GOT3 (cell line): ENCODE measurements around the gene TSPAN31.
"Not testable (repeated sequence)": the region's sequence is repeated elsewhere in the genome, so short reads cannot be mapped to it uniquely, and the experiment has no call there.

Source experiments
- DNase-seq: peaks from one replicate; lab custom pipeline; 2025; ENCODE audit warnings: mixed read lengths; lab: John Stamatoyannopoulos, UW

Gene TSPAN31

GRCh38 chr12:57766464-57767304 lies 21.8 kb downstream of the TSPAN31 start, which contains the start of gene CYP27B1:
Gene CYP27B1, minus strand, starts transcription at chr12:57767078. Its CDS starts 37 bp downstream, at chr12:57767041.
- DNase-seq = peak; percentile 98

- DNase-seq = no peak
Observed at GRCh38 chr12:57767305-57767698, 22.5 kb downstream of the TSPAN31 start.

GRCh38 chr12:57767876-57768275 lies 23.0 kb downstream of the TSPAN31 start:
- no peak for DNase-seq

GRCh38 chr12:57769594-57769993 lies 24.8 kb downstream of the TSPAN31 start:
- no peak for DNase-seq

GRCh38 chr12:57770734-57771133 lies 25.9 kb downstream of the TSPAN31 start:
- no peak for DNase-seq

- no peak for DNase-seq
Observed at GRCh38 chr12:57771236-57771872, 26.5 kb downstream of the TSPAN31 start.

- DNase-seq = peak; percentile 100
Observed at GRCh38 chr12:57771873-57772428, 27.1 kb downstream of the TSPAN31 start, which contains the start of gene METTL1. Gene METTL1, minus strand, starts transcription at chr12:57772105. Its CDS starts 22 bp downstream, at chr12:57772083.

GRCh38 chr12:57772429-57773322 lies 27.8 kb downstream of the TSPAN31 start, which contains the start of gene EEF1AKMT3:
Gene EEF1AKMT3, plus strand, starts transcription at chr12:57772614. Its CDS starts 111 bp downstream, at chr12:57772725.
- peak; percentile 100 for DNase-seq

GRCh38 chr12:57774634-57775033 lies 29.8 kb downstream of the TSPAN31 start:
- DNase-seq = not testable (repeated sequence)

- DNase-seq = no peak
Observed at GRCh38 chr12:57775044-57775443, 30.2 kb downstream of the TSPAN31 start.

GRCh38 chr12:57775563-57776246 lies 30.9 kb downstream of the TSPAN31 start:
- DNase-seq = no peak

GRCh38 chr12:57776247-57776587 lies 31.4 kb downstream of the TSPAN31 start:
- no peak for DNase-seq

GRCh38 chr12:57777367-57777766 lies 32.5 kb downstream of the TSPAN31 start:
- DNase-seq = no peak

- DNase-seq = no peak
Observed at GRCh38 chr12:57777911-57778310, 33.1 kb downstream of the TSPAN31 start.

- DNase-seq = no peak
Observed at GRCh38 chr12:57779736-57780135, 34.9 kb downstream of the TSPAN31 start.

- no peak for DNase-seq
Observed at GRCh38 chr12:57780284-57780897, 35.6 kb downstream of the TSPAN31 start.

- no peak for DNase-seq
Observed at GRCh38 chr12:57781244-57781643, 36.4 kb downstream of the TSPAN31 start.

GRCh38 chr12:57781801-57782200 lies 37.0 kb downstream of the TSPAN31 start:
- DNase-seq = no peak

- no peak for DNase-seq
Observed at GRCh38 chr12:57782243-57782607, 37.4 kb downstream of the TSPAN31 start.

GRCh38 chr12:57782608-57783465 lies 38.0 kb downstream of the TSPAN31 start, which contains the start of gene TSFM:
Gene TSFM, plus strand, starts transcription at chr12:57782787. Its CDS starts 15 bp downstream, at chr12:57782802.
- peak; percentile 100 for DNase-seq
